Fibroblast of peridontal ligament (primary cell): ENCODE measurements around the gene FETUB.

Experiments
- DNase-seq: peaks from one replicate; pipeline ENCODE4 v3.0.0-alpha.2; 2010; ENCODE audit errors: extremely low read depth

FETUB gene

GRCh38 chr3:186639778-186640472 lies at the start of gene FETUB:
TSS of gene FETUB (plus strand) at chr3:186640399. CDS start at chr3:186640461, 62 bp downstream.
- no peak for DNase-seq

GRCh38 chr3:186590580-186591295 lies 49.5 kb upstream of the FETUB start:
- no peak for DNase-seq

- no peak for DNase-seq
Measured at GRCh38 chr3:186592682-186593081, 47.5 kb upstream of the FETUB start.

- no peak for DNase-seq
Measured at GRCh38 chr3:186593862-186594261, 46.3 kb upstream of the FETUB start.

- DNase-seq: no peak
Measured at GRCh38 chr3:186594591-186595113, 45.5 kb upstream of the FETUB start.

GRCh38 chr3:186596568-186597287 lies 43.5 kb upstream of the FETUB start:
- no peak for DNase-seq

GRCh38 chr3:186598108-186598784 lies 42.0 kb upstream of the FETUB start:
- DNase-seq: peak; percentile 49

GRCh38 chr3:186598794-186599141 lies 41.4 kb upstream of the FETUB start:
- DNase-seq: no peak

GRCh38 chr3:186599142-186599784 lies 40.9 kb upstream of the FETUB start:
- no peak for DNase-seq

- DNase-seq: no peak
Measured at GRCh38 chr3:186599785-186600166, 40.4 kb upstream of the FETUB start.

GRCh38 chr3:186600896-186601295 lies 39.3 kb upstream of the FETUB start:
- no peak for DNase-seq

GRCh38 chr3:186603159-186603558 lies 37.0 kb upstream of the FETUB start:
- no peak for DNase-seq

GRCh38 chr3:186605078-186605477 lies 35.1 kb upstream of the FETUB start:
- DNase-seq: no peak

GRCh38 chr3:186605561-186606545 lies 34.3 kb upstream of the FETUB start:
- DNase-seq: no peak

- no peak for DNase-seq
Measured at GRCh38 chr3:186608624-186609215, 31.5 kb upstream of the FETUB start.

- DNase-seq: no peak
Measured at GRCh38 chr3:186609247-186609868, 30.8 kb upstream of the FETUB start.

GRCh38 chr3:186612065-186612464 lies 28.1 kb upstream of the FETUB start:
- no peak for DNase-seq

GRCh38 chr3:186612721-186613636 lies 27.2 kb upstream of the FETUB start, which contains the start of gene AHSG:
TSS of gene AHSG (plus strand) at chr3:186613060. CDS start at chr3:186613142, 82 bp downstream.
- DNase-seq: no peak
